ENCODE data around the gene USH2A. TPM values are rescaled to one million over a fixed set of nuclear protein-coding genes. Genes with fewer than 3 reads are reported as not detected.

Gene USH2A
- total RNA-seq, 4 donors from 2014 or later: under 0.01 to 1.9 (median under 0.01) TPM

GRCh38 chr1:216201946-216202345 is 221.3 kb downstream of the USH2A start:
- WGBS: 45% methylated on average over 2 of the region's 2 CpGs
- intact Hi-C loops (cut with DNase I): no loop called here
- Histone ChIP-seq H3K36me3 (no peaks in the 10 kb centered on the region), H3K27ac (replicated peaks in 1 of 4) (no peak overlapping the region), H3K9me3 (no peaks in the 10 kb centered on the region), H3K4me1 (no peaks in the 10 kb centered on the region), H3K4me3 (no peak overlapping the region), H3K27me3 (peaks cover 0 to 3% (median 0%) of the 10 kb centered on the region in 4 donors)
- no peak for DNase-seq (ENCODE audit: extremely low spot score)
- no peak for TF ChIP-seq CTCF (IDR thresholded peaks at IDR 0.05)
- TF ChIP-seq EP300 (IDR thresholded peaks at IDR 0.05): no peak
- TF ChIP-seq POLR2A (IDR thresholded peaks at IDR 0.05; ENCODE audit: low read depth): no peak
- no peak for TF ChIP-seq POLR2AphosphoS5 (IDR thresholded peaks at IDR 0.05)

GRCh38 chr1:216200941-216201340 is 222.3 kb downstream of the USH2A start:
- Histone ChIP-seq H3K4me1 (no peaks in the 10 kb centered on the region), H3K27me3 (peaks cover 0 to 3% (median 0%) of the 10 kb centered on the region in 4 donors), H3K9me3 (no peaks in the 10 kb centered on the region), H3K36me3 (no peaks in the 10 kb centered on the region), H3K4me3 (no peak overlapping the region), H3K27ac (replicated peaks in 1 of 4) (no peak overlapping the region)
- intact Hi-C loops (cut with DNase I): no loop called here
- WGBS: 93% methylated on average over 3 of the region's 3 CpGs
- no peak for TF ChIP-seq POLR2A (IDR thresholded peaks at IDR 0.05; ENCODE audit: low read depth)
- TF ChIP-seq CTCF (IDR thresholded peaks at IDR 0.05): no peak
- no peak for TF ChIP-seq EP300 (IDR thresholded peaks at IDR 0.05)
- TF ChIP-seq POLR2AphosphoS5 (IDR thresholded peaks at IDR 0.05): no peak
- DNase-seq (ENCODE audit: extremely low spot score): no peak

DNA sequence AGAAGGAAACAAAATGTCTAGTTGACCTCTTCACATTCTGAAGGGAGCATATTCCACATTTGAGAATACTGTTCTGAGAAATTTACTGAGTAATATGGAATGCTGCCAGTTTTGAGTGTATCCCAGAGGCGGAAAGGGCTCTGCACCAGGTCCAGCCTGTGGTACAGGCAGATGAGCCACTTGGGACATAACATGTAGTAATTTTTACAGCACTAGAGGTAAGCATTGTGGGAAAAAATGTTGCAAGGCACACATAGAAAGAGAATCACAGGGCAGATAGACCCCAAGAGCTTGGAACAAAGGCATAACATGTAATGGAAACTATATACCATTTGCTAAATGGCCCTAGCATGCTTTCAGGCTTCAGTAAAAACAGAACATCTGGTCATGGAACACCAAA is 228.5 kb downstream of the USH2A start:
- 93% methylated on average over 1 of the region's 1 CpG for WGBS

DNA sequence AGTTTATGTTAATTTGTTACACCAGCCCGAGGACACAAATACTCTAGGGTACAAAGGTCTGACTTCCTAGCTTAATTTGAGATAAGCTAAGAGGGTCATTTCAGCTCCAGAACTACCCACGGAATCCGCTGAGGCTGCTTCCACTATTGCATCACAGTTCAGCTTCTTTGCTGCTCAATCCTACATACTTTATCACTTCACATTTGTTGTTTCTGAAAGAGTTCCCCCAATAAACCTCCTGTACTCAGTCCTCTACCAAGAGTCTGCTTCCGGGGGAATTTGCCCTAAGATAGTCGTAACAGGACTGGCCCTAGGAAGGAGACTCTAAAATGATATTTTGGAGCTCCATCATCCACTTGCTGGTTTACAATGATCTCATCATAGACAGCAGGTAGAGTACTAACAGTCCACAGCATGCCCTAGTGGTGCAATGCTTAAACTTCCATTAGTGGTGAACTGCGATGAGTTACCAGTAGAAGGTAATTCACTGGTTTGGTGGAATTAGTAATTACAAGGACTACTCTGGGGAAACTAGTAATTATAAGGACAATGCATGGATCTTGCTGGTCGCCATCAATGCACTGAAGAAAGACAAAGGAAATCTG is 229.3 kb downstream of the USH2A start:
- DNase-seq (ENCODE audit: extremely low spot score): no peak
- WGBS: 85% methylated on average over 7 of the region's 7 CpGs
- Histone ChIP-seq H3K36me3 (no peaks in the 10 kb centered on the region), H3K4me3 (no peak overlapping the region), H3K27ac (replicated peaks in 1 of 4) (no peak overlapping the region), H3K4me1 (no peaks in the 10 kb centered on the region), H3K9me3 (no peaks in the 10 kb centered on the region), H3K27me3 (no peaks in the 10 kb centered on the region)
- TF ChIP-seq CTCF (IDR thresholded peaks at IDR 0.05) (peak in 1 of 3 experiments; percentile 4), POLR2AphosphoS5 (IDR thresholded peaks at IDR 0.05) (no peak), POLR2A (IDR thresholded peaks at IDR 0.05; ENCODE audit: low read depth) (no peak), EP300 (IDR thresholded peaks at IDR 0.05) (no peak)
- intact Hi-C loops (cut with DNase I): no loop called here

More for the DNA sequence above, 228.5 kb downstream of the USH2A start:
- intact Hi-C loops (cut with DNase I): no loop called here
- TF ChIP-seq CTCF (IDR thresholded peaks at IDR 0.05) (no peak), EP300 (IDR thresholded peaks at IDR 0.05) (no peak), POLR2A (IDR thresholded peaks at IDR 0.05; ENCODE audit: low read depth) (no peak), POLR2AphosphoS5 (IDR thresholded peaks at IDR 0.05) (no peak)
- Histone ChIP-seq H3K4me3 (no peak overlapping the region), H3K27ac (replicated peaks in 1 of 4) (no peak overlapping the region), H3K27me3 (no peaks in the 10 kb centered on the region), H3K9me3 (no peaks in the 10 kb centered on the region), H3K36me3 (no peaks in the 10 kb centered on the region), H3K4me1 (no peaks in the 10 kb centered on the region)
- DNase-seq (ENCODE audit: extremely low spot score): no peak

GRCh38 chr1:216190438-216190837 is 232.8 kb downstream of the USH2A start:
- 75% methylated on average over 4 of the region's 4 CpGs for WGBS

More at GRCh38 chr1:216190438-216190837, 232.8 kb downstream of the USH2A start:
- no peaks in the 10 kb centered on the region for H3K4me1 ChIP-seq
- no peak overlapping the region for H3K27ac ChIP-seq (replicated peaks in 1 of 4)
- intact Hi-C loops (cut with DNase I): no loop called here
- no peak for DNase-seq (ENCODE audit: extremely low spot score)
- H3K4me3 ChIP-seq: no peak overlapping the region
- no peaks in the 10 kb centered on the region for H3K36me3 ChIP-seq
- TF ChIP-seq CTCF (IDR thresholded peaks at IDR 0.05) (no peak), EP300 (IDR thresholded peaks at IDR 0.05) (no peak), POLR2A (IDR thresholded peaks at IDR 0.05; ENCODE audit: low read depth) (no peak), POLR2AphosphoS5 (IDR thresholded peaks at IDR 0.05) (no peak)
- H3K27me3 ChIP-seq: no peaks in the 10 kb centered on the region
- H3K9me3 ChIP-seq: no peaks in the 10 kb centered on the region
